HS-27A (cell line): Measurements from ENCODE around the gene GSN.

ENCODE experiments used
- DNase-seq: peaks from one replicate; pipeline ENCODE4 v3.0.0-alpha.2; 2012; ENCODE audit warnings: low read depth, missing footprints

Gene GSN

GRCh38 chr9:121353241-121354061 lies 85.5 kb downstream of the GSN start:
- no peak for DNase-seq

DNA sequence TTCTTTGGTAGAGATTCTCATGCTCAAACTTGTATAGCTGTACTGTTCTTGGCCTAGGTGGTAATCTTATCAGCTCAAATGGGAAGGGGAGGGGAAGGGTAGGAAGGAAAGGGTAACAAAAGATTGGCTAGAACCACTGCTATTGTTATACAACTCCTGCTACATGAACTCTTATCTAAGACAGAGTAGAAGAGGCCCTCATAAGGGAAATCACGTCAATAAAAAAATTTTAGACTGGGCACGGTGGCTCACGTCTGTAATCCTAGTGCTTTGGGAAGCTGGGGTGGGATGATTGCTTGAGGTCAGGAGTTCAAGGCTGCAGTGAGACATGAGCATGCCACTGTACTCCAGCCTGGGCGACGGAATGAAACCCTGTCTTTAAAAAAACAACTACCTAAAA lies 86.2 kb downstream of the GSN start:
- DNase-seq: no peak

DNA sequence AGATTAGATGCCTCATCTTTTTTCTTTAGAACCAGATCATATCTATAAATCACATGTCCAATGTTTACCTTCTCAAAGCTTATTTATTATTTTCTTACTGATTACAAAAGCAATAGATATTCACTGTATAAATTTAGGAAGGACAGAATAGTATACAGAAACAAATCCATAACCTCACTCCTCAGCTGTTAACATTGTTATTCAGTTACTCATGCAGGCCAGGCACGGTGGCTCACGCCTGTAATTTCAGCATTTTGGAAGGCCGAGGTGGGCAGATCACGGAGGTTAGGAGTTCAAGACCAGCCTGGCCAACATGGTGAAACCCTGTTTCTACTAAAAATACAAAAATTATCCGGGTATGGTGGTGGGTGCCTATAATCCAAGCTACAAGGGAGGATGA lies 86.8 kb downstream of the GSN start:
- DNase-seq: no peak

GRCh38 chr9:121357011-121357410 lies 89.0 kb downstream of the GSN start:
- no peak for DNase-seq

- no peak for DNase-seq
Observed at GRCh38 chr9:121358751-121359150, 90.8 kb downstream of the GSN start.

DNA sequence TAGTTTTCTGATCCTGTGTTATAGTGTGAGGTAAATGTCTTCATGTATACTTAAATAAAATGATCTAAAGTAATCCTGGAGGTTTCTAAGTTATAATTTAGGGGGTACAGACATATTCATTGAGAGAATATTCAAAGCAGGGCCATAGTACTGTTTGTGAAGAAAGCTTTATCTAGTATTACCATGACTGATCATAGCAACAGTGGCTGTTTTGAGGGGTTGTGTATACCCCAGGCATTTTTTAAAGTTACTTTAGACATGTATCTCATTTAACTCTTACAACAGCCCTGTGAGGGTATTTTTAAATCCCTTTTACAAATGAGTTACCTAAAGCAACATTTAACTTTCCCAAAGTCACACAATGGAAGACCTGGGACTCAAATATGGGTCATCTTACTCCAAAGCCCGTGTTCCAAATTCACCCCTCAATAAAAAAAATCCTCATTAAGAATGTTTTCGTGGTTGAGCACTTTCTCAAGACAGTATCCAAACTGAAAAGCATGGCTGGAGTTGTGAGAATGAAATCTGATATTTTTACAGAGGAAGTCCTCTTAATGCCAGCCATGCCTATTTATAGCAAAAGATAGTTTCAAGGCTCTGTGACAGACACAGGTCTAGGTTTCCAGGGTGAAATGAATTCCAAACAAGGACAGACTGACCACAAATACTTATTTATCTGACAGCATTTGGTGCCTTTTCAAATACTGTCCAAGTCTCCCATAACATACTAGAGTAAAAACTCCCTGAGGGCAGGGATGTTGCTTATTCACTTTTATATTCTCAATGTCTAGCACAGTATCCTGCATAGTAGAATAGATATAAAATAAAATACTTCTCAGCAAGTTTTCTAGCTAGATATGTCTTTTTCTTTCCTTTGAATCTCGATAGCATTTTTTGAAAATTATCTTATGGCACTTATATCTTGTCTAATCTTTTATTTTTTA lies 91.7 kb downstream of the GSN start:
- no peak for DNase-seq

DNA sequence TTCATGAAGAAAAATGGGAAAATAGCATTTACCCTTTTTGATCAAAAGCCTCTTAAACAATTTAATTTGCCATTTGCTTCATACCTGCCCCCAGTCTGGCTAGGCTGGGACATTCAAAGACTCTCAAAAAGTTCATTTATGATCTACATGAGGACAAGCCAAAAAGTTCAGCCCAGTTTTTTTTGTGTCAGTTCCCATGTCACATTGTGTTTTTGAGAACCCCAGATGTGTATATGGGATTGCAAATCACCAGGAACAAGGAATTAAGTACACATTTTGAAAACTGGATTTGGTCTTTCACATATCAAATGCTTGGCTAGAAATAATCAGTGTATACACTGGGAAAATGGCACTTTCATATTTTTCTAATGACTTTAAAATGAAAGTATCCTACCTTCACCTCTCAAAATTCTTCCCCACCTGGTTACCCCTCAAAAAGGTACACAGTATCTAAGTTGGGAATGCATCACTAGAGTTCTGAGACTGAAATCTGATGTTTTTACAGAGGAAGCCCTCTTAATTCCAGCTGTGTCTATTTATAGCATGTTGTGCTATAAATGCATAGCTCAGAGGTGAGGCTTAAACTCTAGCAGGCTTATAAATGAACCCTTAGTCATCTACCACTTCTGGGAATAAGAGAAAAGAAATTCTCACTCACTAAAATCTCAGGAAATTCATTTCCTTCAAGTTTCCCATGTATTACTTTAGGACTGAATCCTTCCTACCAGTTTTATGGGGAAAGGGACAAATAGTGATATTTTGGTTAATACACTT lies 92.8 kb downstream of the GSN start:
- no peak for DNase-seq

- no peak for DNase-seq
Observed at GRCh38 chr9:121362813-121363621, 95.1 kb downstream of the GSN start.

DNA sequence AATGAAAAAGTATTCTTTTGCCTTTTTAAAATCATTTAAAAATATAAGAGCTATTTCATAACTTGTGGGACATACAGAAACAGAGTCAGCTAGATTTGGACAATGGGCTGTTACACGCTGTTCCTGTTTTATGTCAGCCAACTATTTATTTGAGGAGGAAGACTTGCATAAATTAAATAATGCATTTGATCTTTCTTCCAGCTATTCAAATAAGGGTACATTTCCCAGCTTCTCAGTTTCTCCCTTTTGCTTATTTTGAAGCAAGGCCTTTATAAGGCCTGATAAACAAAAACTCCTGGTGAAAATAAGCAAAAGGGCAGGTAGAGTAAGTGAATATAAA lies 95.6 kb downstream of the GSN start:
- DNase-seq: no peak

DNA sequence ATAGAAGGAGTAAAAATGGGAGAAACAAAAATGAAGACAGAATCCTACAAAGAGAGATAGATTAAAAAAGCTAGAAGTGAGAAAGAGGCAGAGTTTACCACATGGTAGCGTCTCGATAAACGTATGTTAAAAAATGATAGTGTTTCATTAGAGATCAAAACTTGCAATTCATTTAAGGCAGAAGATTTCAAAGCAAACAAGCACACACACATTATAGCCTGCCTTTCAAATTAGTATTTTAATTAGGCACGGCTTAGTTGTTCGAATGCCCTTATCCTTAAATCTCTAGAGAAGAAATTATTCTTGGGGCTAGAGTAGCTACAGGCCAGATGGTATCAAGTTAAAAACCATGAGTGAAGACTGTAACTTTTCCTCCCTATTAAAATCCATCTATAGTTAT lies 96.1 kb downstream of the GSN start:
- DNase-seq: no peak

DNA sequence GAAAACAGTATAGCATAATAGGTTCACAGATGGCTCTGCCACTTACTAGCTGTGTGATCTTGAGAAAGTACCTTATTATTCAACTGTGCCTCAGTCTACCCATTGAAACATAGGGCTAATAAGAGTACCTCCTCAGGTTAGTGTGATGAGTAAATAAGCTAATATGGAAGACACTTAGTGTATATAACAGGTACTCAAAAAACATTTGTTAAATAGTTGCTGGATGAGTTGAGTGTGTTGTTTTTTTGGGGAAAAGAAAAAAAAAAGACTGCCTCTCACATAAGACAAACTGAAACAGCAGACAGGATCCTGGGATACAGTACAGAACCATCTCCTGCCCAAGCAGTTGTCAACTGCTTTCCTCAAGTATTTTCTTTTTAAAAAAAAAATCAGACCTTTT lies 96.9 kb downstream of the GSN start:
- no peak for DNase-seq

DNA sequence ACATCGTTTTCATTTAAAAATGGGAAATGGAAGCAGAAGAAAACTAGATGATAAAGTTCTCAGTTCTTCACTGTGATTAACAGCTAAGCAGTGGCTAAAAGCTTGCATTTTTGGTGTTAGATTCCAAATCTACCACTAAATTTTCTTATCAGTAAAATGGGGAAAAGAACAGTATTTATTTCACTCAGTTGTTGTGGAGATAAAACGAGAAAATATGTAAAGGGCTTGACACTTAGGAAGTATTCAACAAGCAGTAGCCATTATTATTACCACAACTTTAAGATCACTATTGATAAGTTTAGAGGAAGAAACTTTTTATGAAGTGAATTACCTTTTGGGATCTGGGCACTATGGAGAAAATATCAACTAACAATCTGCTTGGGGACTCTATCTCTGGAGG lies 97.6 kb downstream of the GSN start:
- DNase-seq: no peak

DNA sequence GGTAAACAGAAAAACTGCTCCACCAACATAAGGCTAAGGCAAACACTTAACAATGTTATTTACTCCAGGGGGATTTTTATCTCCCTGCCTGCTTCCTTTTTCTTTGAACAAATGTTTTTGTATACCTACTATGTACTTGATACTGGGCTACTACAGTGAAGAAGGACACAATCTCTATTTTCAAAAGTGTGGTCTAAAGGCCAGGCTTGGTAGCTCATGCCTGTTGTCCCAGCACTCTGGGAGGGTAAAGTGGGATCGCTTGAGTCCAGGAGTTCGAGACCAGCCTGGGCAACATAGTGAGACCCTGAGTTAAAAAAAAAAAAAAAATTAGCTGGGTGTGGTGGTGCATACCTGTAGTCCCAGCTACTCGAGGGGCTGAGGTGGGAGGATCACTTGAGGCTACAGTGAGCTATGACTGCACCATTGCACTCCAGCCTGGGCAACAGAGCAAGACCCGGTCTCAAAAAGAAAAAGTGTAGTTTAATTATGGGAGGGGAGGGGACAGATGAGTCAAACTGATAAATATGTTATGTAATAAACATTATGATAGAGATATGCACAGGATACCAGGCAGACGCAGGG lies 98.7 kb downstream of the GSN start:
- DNase-seq: no peak

DNA sequence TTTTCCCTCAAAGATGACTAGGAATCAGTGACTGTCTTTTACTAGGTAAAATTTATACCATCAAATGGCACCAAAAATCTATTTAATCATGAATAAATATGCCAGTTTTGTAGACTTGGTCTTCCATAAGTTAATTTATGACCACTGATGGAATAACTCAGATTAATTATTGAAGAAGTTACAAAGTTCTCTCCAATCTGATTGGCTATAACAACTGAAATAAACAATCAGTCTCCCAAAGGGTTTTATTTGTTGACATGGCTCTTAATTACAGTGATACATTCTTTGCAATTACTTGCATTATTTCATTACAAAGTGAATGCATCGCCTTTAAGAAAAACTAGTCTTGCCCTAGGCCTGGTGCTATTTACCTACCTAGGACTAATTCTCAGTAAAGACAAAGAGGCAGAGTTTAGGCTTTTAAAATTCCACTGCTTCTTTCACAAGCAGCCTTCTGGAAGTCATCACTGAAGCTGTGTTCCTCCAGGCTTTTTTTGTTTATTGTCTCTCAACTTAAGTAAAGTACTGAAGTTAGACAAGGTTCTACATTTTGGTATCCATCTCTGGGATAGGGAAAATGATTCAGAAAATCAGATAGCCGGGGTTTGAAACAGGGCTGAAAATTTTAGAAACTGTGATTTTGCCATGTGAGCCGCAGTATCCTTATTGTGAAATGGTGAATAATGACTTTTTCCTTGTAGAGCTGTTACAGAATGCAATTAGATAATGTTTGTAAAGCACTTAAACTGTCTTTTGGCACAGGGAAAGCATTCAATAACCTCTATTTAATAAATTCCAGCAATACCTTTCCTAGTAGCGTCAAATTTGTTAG lies 99.6 kb downstream of the GSN start:
- no peak for DNase-seq

- no peak for DNase-seq
Observed at GRCh38 chr9:121368138-121368522, 100.2 kb downstream of the GSN start.

GRCh38 chr9:121368745-121369144 lies 100.8 kb downstream of the GSN start:
- DNase-seq: no peak

DNA sequence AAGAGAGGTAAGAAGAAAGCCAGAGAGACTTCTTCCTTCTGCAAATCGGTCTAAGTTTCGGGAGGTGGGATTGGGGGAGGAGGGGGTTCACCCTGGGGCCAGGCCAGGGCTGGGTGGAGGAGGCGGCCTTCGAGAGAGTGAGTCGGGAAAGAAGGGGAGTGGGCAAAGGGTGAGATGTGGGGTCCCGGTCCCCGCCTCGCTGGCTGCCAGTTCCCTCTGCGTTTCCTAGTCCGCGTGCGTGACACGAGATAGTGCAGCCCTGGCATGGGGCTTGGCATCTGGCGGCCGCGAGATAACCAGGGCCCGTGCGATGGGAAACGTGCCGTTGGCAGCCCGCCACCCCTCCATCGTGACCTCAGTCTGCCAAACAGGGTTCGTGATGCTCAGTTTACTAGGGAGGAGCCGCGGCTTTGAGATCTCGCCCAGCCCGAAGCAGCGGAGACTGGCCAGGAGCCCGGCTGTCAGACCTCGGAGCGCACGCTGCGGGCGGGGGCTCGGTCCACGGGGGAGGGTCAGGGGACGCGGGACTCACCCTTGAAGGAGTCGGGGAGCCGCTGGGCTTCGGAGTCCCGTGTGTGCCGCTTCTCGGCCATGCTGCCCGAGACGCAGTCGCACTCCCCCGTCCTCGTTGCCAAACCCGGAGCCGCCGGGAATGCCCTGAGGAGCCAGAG lies 101.8 kb downstream of the GSN start, which contains the start of gene STOM:
Gene STOM, minus strand, starts transcription at position 656 of the 671 bp plus-strand sequence. Its CDS starts 63 bp downstream, at position 593.
- DNase-seq: peak; percentile 74

DNA sequence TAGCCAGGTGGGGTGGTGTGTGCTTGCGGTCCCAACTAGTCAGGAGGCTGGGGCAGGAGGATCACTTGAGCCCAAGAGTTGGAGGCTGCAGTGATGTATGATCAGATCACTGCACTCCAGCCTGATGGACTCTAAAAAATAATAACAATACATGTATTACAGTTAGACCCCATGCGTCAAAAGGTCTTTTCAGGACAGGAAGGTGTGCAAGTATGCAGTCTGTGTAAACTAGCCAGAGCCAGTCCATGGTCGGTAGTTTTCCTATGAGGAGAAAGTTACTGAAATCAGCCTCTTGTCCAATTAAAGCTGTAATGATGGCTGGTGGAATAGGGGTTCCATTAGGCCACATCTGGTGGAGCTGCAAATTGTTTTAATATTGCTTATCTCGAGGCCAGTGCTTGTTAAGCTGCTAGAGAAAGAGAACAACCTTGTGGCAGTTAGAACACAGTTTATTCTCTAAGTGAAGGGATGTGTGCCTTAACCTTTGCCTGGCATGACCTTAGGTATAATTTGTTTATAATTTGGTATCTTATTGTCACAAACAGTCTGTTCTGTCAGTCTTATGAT lies 103.6 kb downstream of the GSN start:
- no peak for DNase-seq
